ENCODE measurements around the gene CACNA1D.
"Not testable (repeated sequence)": the region's sequence is repeated elsewhere in the genome, so short reads cannot be mapped to it uniquely, and the experiment has no call there.

Gene CACNA1D

GRCh38 chr3:53493963-53494791, at the start of gene CACNA1D:
TSS of gene CACNA1D (plus strand) at chr3:53494611. CDS start at chr3:53495167, 556 bp downstream.
- no peak for DNase-seq

GRCh38 chr3:53457068-53457467, 37.3 kb upstream of the CACNA1D start:
- DNase-seq, result no peak

GRCh38 chr3:53460326-53460725, 34.1 kb upstream of the CACNA1D start:
- no peak for DNase-seq

DNA sequence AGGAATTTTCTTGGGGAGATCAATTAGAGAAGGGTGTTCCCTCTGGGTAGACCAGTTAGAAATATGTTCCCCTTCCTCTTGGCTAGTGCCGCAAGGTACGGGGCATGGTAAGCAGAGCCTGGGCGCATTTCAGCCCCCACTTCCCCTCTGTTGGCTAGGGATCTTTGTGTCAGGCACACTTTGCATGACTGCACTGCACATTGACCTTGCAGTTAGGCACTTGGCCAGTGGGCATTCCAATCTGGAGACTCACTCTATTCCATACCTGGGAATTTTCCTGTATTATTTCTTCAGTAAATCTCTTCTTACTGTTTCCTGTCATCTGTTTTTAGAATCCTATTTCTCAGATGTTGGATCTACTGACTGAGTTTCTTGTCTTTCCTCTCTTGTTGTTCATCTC, 30.0 kb upstream of the CACNA1D start:
- DNase-seq, result no peak

DNA sequence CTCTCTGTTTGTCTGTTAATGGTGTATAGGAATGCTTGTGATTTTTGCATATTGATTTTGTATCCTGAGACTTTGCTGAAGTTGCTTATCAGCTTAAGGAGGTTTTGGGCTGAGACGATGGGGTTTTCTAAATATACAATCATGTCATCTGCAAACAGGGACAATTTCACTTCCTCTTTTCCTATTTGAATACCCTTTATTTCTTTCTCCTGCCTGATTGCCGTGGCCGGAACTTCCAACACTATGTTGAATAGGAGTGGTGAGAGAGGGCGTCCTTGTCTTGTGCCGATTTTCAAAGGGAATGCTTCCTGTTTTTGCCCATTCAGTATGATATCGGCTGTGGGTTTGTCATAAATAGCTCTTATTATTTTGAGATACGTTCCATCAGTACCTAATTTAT, 24.7 kb upstream of the CACNA1D start:
- not testable (repeated sequence) for DNase-seq

- no peak for DNase-seq
These were observed 21.0 kb upstream of the CACNA1D start for GRCh38 chr3:53473422-53473821.

GRCh38 chr3:53476372-53476771, 18.0 kb upstream of the CACNA1D start:
- DNase-seq, result not testable (repeated sequence)

- DNase-seq, result not testable (repeated sequence)
These were observed 16.7 kb upstream of the CACNA1D start for GRCh38 chr3:53477689-53478088.

DNA sequence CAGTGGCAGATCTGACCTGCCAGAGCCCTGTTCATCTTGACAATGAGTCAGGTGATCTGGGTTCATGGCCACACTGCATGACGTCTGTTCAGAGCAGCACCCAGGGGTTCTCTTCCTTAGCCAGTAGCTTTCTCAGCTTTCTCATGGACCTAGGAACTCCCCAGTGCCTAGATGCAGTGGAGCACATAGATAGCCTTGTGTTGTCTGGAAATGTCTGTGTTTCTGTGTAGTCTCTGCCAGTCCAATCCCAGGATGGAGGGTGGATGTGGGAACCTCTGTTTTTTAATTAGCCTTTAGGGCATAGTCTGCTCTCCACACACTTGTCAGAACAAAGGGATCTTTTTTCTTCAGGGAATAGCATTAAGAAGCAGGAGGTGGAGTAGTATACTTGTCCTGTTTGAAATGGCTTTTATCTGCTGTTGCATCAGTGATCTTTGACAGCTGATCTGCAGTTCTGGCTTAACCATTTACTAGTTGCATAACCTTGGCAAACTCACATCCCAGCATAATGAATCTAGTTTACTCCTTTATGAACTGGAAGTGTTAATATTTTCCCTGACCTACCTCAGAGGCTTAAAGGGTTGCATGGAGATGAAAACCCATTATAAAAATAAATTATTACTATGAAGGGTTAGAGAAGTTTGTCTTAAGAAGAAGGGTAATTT, 16.1 kb upstream of the CACNA1D start:
- DNase-seq, result no peak

GRCh38 chr3:53478921-53479664, 15.3 kb upstream of the CACNA1D start:
- no peak for DNase-seq

DNA sequence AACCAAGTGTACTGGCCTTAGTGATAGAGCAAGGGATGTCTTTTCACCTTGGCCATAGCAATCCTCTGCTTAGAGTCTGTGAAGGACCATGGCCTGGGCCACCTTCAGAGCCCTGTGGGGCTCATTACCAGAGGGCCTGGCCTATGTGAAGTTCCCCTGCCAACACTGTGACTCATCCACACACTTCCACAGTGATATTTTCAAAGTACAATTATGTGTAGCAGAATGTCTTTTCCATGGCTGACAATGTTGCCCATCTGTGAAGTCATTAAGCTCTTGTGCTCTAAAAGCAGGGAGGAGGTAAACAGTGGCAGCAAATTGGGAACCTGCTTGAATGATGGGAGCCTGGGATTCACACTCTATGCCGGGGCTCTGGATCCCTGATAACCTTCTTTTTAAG, 12.2 kb upstream of the CACNA1D start:
- no peak for DNase-seq

DNA sequence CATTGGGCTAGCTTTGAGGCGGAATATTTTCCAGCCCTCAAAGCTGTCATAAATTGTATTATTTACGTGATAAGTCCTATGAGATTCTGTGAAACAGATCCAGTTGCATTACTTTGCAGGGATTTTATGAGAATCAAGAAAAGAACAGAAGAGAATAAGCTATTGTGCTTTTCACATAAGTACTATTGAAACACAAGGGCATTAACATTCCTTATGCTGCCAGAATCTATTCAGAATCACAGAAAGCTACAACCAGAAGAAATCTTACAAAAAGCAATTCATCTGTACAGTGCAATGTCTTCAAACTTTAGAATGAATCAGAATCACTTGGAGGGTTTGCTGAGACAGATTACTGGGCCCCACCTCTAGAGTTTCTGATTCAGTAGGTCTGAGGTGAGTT, 10.6 kb upstream of the CACNA1D start:
- no peak for DNase-seq

DNA sequence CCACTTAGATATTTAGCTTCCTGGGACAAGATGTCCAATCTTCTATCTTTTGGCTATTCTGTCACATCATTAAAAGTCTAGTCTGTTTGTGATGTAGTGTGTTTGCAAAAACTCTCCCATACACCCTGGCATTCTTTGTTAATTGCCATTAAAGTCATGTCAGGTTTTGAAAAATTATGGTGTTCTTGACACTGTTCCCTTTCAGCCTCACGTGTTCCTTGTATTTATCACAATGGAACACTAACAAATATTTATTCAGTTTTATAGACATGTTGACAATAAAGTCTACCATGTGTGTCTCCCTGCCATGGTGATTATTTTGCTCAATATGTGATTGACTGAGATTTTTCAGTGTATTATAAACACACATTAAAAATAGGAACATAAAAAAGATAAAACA, 9.4 kb upstream of the CACNA1D start:
- DNase-seq, result no peak

GRCh38 chr3:53485675-53486403, 8.6 kb upstream of the CACNA1D start:
- no peak for DNase-seq

- DNase-seq, result no peak
These were observed 7.3 kb upstream of the CACNA1D start for GRCh38 chr3:53486961-53487654.

DNA sequence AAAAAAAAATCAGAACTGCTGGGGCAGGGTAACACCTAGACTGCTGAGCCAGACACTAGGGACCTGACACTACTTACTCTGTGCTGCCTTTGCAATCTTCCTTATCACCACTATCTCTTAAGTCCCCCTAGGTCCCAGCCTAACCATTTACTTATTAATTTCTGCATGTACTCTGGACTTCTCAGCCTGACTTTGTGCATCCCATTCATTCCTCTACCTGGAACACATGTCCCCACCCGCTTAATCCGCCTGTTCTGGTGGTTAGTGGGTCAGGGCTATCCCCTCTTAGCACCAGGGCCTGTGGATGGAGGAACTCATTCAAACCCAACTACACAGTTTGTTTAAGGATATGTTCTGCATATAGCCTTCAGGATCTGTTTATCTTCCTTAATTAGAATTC, 5.0 kb upstream of the CACNA1D start:
- DNase-seq, result no peak

DNA sequence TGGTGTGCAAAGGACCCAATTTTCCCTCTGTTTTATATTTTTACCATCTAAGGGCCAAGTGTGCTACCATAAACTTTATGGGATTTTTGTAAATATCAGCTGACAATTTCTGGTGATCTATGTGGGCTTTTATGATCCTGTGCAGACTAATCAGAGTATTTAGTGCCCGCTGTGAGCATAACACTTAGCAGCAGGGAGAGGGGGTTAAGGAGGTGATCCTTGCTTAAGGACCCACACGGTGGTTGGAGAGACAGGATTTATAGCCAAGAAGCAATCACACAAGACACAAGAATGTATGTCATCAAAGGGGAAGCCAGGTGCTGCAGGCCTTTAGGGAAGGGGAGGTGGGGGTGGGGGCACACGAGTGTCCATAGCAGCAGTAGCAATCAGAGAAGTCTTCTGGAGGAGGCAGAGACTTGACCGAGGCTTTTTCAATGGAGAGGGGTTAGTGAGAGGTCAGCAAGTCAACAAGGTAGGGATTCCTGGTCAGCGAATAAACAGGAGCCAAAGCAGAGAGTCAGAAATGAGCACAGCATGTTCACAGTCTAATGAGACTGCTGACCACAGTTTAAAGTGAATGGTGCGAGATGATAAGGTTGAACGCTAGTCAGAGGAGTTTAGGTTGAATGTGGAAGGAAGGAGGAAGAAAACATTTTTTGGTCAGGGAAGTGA, 4.5 kb upstream of the CACNA1D start:
- DNase-seq, result no peak

GRCh38 chr3:53490459-53490968, 3.9 kb upstream of the CACNA1D start:
- no peak for DNase-seq

DNA sequence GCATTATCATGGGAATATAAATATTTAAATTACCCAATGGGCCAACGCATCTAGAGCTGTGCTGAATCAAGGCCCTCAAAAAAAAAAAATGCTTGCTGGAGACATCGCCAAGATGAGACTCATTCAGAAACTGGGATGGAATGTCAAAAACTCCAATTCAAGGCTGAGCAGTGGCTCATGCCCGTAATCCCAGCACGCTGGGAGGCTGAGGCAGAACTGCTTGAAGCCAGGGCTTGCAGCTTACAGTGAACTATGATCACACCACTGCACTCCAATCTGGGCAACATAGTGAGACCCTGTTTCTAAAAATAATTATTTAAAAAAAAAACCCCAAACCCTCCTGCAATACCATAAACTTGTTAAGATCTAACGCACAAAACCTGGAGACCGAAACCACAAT, 3.1 kb upstream of the CACNA1D start:
- no peak for DNase-seq

DNA sequence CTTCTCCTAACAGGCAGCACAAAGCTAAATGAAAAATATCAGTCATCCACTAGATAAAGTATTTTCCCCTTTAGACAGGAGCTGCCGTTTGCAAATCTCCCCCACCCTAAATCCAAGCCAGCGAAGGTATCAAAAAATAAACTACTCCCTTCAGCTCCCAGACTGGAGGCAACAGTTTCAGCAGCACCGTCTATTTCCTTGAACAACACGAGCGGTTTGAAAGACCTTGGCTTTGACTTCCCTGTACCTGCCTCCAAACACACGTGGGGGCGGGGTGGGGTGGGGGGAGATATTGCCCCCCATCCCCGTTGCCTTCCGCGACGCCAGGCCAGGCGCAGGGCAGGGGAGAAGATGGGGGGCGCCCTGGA, 832 bp upstream of the CACNA1D start:
- peak; percentile 8 for DNase-seq

DNA sequence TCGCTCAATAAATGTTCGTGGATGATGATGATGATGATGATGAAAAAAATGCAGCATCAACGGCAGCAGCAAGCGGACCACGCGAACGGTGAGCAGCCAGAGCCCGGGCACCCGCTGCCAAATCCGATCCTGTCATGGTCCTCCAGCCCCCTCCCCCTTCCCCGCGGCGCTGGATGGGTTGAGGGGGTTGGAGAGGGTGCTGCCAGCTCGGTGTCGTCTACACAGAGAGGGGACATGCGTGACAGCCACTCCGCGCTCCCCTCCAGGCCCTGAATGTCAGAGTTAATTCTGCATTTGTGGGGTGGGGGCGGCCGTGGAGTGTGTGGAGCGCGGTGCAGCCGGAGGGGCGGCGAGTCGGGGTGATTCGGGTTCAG, 722 bp downstream of the CACNA1D start:
- no peak for DNase-seq
